ENCODE measurements around the gene FBXW11. TPM values are rescaled to one million over a fixed set of nuclear protein-coding genes. Genes with fewer than 3 reads are reported as not detected.
"Not testable (repeated sequence)": the region's sequence is repeated elsewhere in the genome, so short reads cannot be mapped to it uniquely, and the experiment has no call there.

FBXW11 gene
- polyA plus RNA-seq, 3 donors from 2014 or later: 13.6 to 29.1 (median 17.8) TPM

GRCh38 chr5:171901764-171902163 is 104.7 kb downstream of the FBXW11 start:
- Mint-ChIP-seq H3K27me3 (ENCODE audit: low read depth in 3 of 3) (no peaks in the 10 kb centered on the region), H3K36me3 (peaks cover 0 to 10% (median 0%) of the 10 kb centered on the region in 3 donors), H3K9me3 (no peaks in the 10 kb centered on the region), H3K27ac (no peak overlapping the region), H3K4me3 (no peak overlapping the region), H3K4me1 (peaks cover 24 to 64% of the 10 kb centered on the region in 2 donors)
- no peak for DNase-seq

- H3K9me3 Mint-ChIP-seq: no peaks in the 10 kb centered on the region
- H3K27me3 Mint-ChIP-seq (ENCODE audit: low read depth in 3 of 3): no peaks in the 10 kb centered on the region
- DNase-seq: no peak
- H3K27ac Mint-ChIP-seq: no peak overlapping the region
- H3K4me3 Mint-ChIP-seq: no peak overlapping the region
- H3K36me3 Mint-ChIP-seq: peaks cover 0 to 15% (median 0%) of the 10 kb centered on the region in 3 donors
- peaks cover 14 to 51% of the 10 kb centered on the region in 2 donors for H3K4me1 Mint-ChIP-seq
Observed at GRCh38 chr5:171899792-171900191, 106.6 kb downstream of the FBXW11 start.

- Mint-ChIP-seq H3K27ac (no peak overlapping the region), H3K4me1 (peaks cover 14 to 48% of the 10 kb centered on the region in 2 donors), H3K27me3 (ENCODE audit: low read depth in 3 of 3) (no peaks in the 10 kb centered on the region), H3K4me3 (no peak overlapping the region), H3K9me3 (no peaks in the 10 kb centered on the region), H3K36me3 (peaks cover 0 to 15% (median 0%) of the 10 kb centered on the region in 3 donors)
- no peak for DNase-seq
Observed at GRCh38 chr5:171898879-171899278, 107.6 kb downstream of the FBXW11 start.

GRCh38 chr5:171898386-171898785 is 108.1 kb downstream of the FBXW11 start:
- no peaks in the 10 kb centered on the region for H3K9me3 Mint-ChIP-seq
- no peak overlapping the region for H3K4me3 Mint-ChIP-seq
- no peaks in the 10 kb centered on the region for H3K27me3 Mint-ChIP-seq (ENCODE audit: low read depth in 3 of 3)
- H3K4me1 Mint-ChIP-seq: peaks cover 14 to 44% of the 10 kb centered on the region in 2 donors
- no peak for DNase-seq
- H3K36me3 Mint-ChIP-seq: peaks cover 0 to 15% (median 0%) of the 10 kb centered on the region in 3 donors
- H3K27ac Mint-ChIP-seq: no peak overlapping the region

- peaks cover 14 to 39% of the 10 kb centered on the region in 2 donors for H3K4me1 Mint-ChIP-seq
- no peaks in the 10 kb centered on the region for H3K9me3 Mint-ChIP-seq
- peak overlapping the region in 2 of 6 donors; percentile 48 to 50 for H3K27ac Mint-ChIP-seq
- peaks cover 0 to 15% (median 0%) of the 10 kb centered on the region in 3 donors for H3K36me3 Mint-ChIP-seq
- peak in 1 of 3 donors; percentile 3 for DNase-seq
- H3K27me3 Mint-ChIP-seq (ENCODE audit: low read depth in 3 of 3): no peaks in the 10 kb centered on the region
- H3K4me3 Mint-ChIP-seq: no peak overlapping the region
Observed at GRCh38 chr5:171897231-171897630, 109.2 kb downstream of the FBXW11 start.

- Mint-ChIP-seq H3K36me3 (peaks cover 3 to 22% (median 4%) of the 10 kb centered on the region in 3 donors), H3K27me3 (ENCODE audit: low read depth in 3 of 3) (peaks cover 0 to 1% (median 0%) of the 10 kb centered on the region in 3 donors), H3K4me1 (peaks cover 10 to 26% of the 10 kb centered on the region in 2 donors), H3K27ac (no peak overlapping the region), H3K9me3 (no peaks in the 10 kb centered on the region), H3K4me3 (no peak overlapping the region)
- no peak for DNase-seq
Observed at GRCh38 chr5:171895081-171895480, 111.4 kb downstream of the FBXW11 start.

GRCh38 chr5:171893290-171893886 is 113.0 kb downstream of the FBXW11 start:
- Mint-ChIP-seq H3K27ac (no peak overlapping the region), H3K4me1 (peaks cover 10 to 23% of the 10 kb centered on the region in 2 donors), H3K9me3 (no peaks in the 10 kb centered on the region), H3K4me3 (no peak overlapping the region), H3K36me3 (peaks cover 9 to 23% (median 10%) of the 10 kb centered on the region in 3 donors), H3K27me3 (ENCODE audit: low read depth in 3 of 3) (peaks cover 0 to 2% (median 1%) of the 10 kb centered on the region in 3 donors)
- DNase-seq: no peak

- H3K36me3 Mint-ChIP-seq: peaks cover 10 to 19% (median 14%) of the 10 kb centered on the region in 3 donors
- no peak overlapping the region for H3K27ac Mint-ChIP-seq
- H3K9me3 Mint-ChIP-seq: no peaks in the 10 kb centered on the region
- DNase-seq: no peak
- H3K4me1 Mint-ChIP-seq: peaks cover 4 to 5% of the 10 kb centered on the region in 2 donors
- peaks cover 0 to 2% (median 1%) of the 10 kb centered on the region in 3 donors for H3K27me3 Mint-ChIP-seq (ENCODE audit: low read depth in 3 of 3)
- no peak overlapping the region for H3K4me3 Mint-ChIP-seq
Observed at GRCh38 chr5:171891595-171891994, 114.8 kb downstream of the FBXW11 start.

- no peaks in the 10 kb centered on the region for H3K9me3 Mint-ChIP-seq
- H3K36me3 Mint-ChIP-seq: peaks cover 10 to 14% (median 14%) of the 10 kb centered on the region in 3 donors
- peak overlapping the region in 1 of 6 donors; percentile 7 for H3K27ac Mint-ChIP-seq
Observed at GRCh38 chr5:171891150-171891549, 115.3 kb downstream of the FBXW11 start.

GRCh38 chr5:171888051-171888481 is 118.4 kb downstream of the FBXW11 start:
- H3K27ac Mint-ChIP-seq: no peak overlapping the region
- H3K4me1 Mint-ChIP-seq: no peaks in the 10 kb centered on the region
- no peak overlapping the region for H3K4me3 Mint-ChIP-seq
- H3K9me3 Mint-ChIP-seq: no peaks in the 10 kb centered on the region
- DNase-seq: no peak
- H3K27me3 Mint-ChIP-seq (ENCODE audit: low read depth in 3 of 3): peaks cover 0 to 2% (median 1%) of the 10 kb centered on the region in 3 donors
- H3K36me3 Mint-ChIP-seq: peaks cover 20 to 38% (median 34%) of the 10 kb centered on the region in 3 donors

More at GRCh38 chr5:171891150-171891549, 115.3 kb downstream of the FBXW11 start:
- Mint-ChIP-seq H3K4me1 (peaks cover 0 to under 1% of the 10 kb centered on the region in 2 donors), H3K4me3 (no peak overlapping the region), H3K27me3 (ENCODE audit: low read depth in 3 of 3) (peaks cover 0 to 2% (median 1%) of the 10 kb centered on the region in 3 donors)
- DNase-seq: no peak

- peaks cover 17 to 35% (median 34%) of the 10 kb centered on the region in 3 donors for H3K36me3 Mint-ChIP-seq
- H3K27ac Mint-ChIP-seq; H3K27me3 Mint-ChIP-seq (ENCODE audit: low read depth in 3 of 3); H3K9me3 Mint-ChIP-seq; H3K4me3 Mint-ChIP-seq; DNase-seq; H3K4me1 Mint-ChIP-seq: not testable (repeated sequence)
Observed at GRCh38 chr5:171886037-171886436, 120.4 kb downstream of the FBXW11 start.

GRCh38 chr5:171882118-171882517 is 124.3 kb downstream of the FBXW11 start:
- H3K9me3 Mint-ChIP-seq: no peaks in the 10 kb centered on the region
- no peak for DNase-seq
- peaks cover 13 to 38% (median 34%) of the 10 kb centered on the region in 3 donors for H3K36me3 Mint-ChIP-seq
- no peak overlapping the region for H3K4me3 Mint-ChIP-seq
- no peaks in the 10 kb centered on the region for H3K27me3 Mint-ChIP-seq (ENCODE audit: low read depth in 3 of 3)
- no peaks in the 10 kb centered on the region for H3K4me1 Mint-ChIP-seq
- H3K27ac Mint-ChIP-seq: no peak overlapping the region

- DNase-seq: no peak
- Mint-ChIP-seq H3K27me3 (ENCODE audit: low read depth in 3 of 3) (no peaks in the 10 kb centered on the region), H3K27ac (no peak overlapping the region), H3K9me3 (no peaks in the 10 kb centered on the region), H3K4me3 (no peak overlapping the region), H3K36me3 (peaks cover 22 to 56% (median 40%) of the 10 kb centered on the region in 3 donors), H3K4me1 (no peaks in the 10 kb centered on the region)
Observed at GRCh38 chr5:171874234-171874633, 132.2 kb downstream of the FBXW11 start.

- Mint-ChIP-seq H3K9me3 (no peaks in the 10 kb centered on the region), H3K4me1 (no peaks in the 10 kb centered on the region), H3K36me3 (peaks cover 24 to 61% (median 43%) of the 10 kb centered on the region in 3 donors), H3K4me3 (no peak overlapping the region), H3K27ac (no peak overlapping the region), H3K27me3 (ENCODE audit: low read depth in 3 of 3) (no peaks in the 10 kb centered on the region)
- DNase-seq: no peak
Observed at GRCh38 chr5:171872666-171873065, 133.8 kb downstream of the FBXW11 start.
